ENCODE data around the gene COL8A2.

DNA sequence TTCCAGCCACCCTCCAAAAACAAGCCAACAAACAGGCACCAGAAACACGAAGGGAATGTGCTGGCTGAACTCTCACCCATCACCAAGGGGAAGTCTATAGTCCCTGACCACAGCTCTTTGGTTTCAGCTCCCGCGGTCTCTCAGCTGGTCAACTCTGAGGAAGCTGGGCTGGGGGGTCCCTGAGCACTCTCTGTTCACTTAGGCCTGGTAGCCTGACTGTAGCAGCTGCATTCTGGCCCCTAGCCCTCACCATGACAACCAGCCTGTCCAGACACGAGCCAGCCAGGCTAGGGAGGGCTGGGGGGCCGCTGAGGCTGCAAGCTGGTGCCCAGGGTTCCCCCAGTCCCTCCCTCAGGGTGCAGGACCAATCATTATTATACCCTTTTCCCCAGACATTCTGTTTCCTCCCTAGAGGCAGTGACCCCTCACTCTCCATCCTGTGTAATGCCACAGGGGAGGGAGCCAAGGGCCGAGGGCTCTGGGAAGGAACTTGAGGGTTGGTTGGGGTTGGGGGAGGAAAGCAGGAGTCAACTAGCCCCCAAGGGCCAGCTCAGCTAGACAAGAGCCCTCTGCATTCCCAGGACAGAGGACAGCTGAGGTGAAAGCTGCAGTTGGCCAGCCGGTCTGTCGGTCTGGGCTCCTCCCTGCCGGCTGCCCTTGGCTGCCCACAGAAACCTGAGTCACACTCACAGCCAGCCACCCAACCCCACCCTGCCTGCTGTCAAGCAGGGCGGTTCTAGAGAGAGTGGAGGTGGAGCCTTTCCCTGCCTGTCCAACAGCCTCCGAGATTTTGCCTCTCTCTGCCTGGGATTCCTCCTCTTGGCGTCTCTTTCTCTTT, 25.5 kb upstream of the COL8A2 start:
- TF ChIP-seq POLR2A (IDR thresholded peaks at IDR 0.05) (peak; percentile 75), POLR2AphosphoS5 (IDR thresholded peaks at IDR 0.05) (peak; percentile 87 to 88 (median 88)), EP300 (IDR thresholded peaks at IDR 0.05; ENCODE audit: low read depth) (no peak)
- TF ChIP-seq, protein P1, sequence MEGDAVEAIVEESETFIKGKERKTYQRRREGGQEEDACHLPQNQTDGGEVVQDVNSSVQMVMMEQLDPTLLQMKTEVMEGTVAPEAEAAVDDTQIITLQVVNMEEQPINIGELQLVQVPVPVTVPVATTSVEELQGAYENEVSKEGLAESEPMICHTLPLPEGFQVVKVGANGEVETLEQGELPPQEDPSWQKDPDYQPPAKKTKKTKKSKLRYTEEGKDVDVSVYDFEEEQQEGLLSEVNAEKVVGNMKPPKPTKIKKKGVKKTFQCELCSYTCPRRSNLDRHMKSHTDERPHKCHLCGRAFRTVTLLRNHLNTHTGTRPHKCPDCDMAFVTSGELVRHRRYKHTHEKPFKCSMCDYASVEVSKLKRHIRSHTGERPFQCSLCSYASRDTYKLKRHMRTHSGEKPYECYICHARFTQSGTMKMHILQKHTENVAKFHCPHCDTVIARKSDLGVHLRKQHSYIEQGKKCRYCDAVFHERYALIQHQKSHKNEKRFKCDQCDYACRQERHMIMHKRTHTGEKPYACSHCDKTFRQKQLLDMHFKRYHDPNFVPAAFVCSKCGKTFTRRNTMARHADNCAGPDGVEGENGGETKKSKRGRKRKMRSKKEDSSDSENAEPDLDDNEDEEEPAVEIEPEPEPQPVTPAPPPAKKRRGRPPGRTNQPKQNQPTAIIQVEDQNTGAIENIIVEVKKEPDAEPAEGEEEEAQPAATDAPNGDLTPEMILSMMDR (IDR thresholded peaks at IDR 0.05): no peak
